Smooth muscle cell (in vitro differentiated cells): Measurements from ENCODE around the gene CALD1. TPM values are rescaled to one million over a fixed set of nuclear protein-coding genes. Genes with fewer than 3 reads are reported as not detected.

Experiments
- DNase-seq: peaks from one replicate; lab custom pipeline; 2025; ENCODE audit not compliant: unreplicated experiment; lab: John Stamatoyannopoulos, UW
- H2AFZ ChIP-seq: fragments of 200-600 bp; sonication (generic); 2 replicates; pipeline ENCODE4 v1.6.0; 2016; ENCODE audit warnings: antibody characterized with exemption, low read depth, mild to moderate bottlenecking
- H3F3A ChIP-seq: fragments of 200-600 bp; sonication (generic); 2 replicates; pipeline ENCODE4 v1.6.0; 2017; ENCODE audit warnings: antibody characterized with exemption, low read depth
- H3K27ac ChIP-seq: fragments of 200-600 bp; sonication (generic); 2 replicates; pipeline ENCODE4 v1.5.1; 2016; ENCODE audit warnings: low read depth, mild to moderate bottlenecking
- H3K27me3 ChIP-seq: fragments of 200-600 bp; sonication (generic); 2 replicates; pipeline ENCODE4 v1.6.1; 2016; ENCODE audit warnings: low read depth, mild to moderate bottlenecking
- H3K36me3 ChIP-seq: fragments of 200-600 bp; sonication (generic); 2 replicates; pipeline ENCODE4 v1.5.1; 2016; ENCODE audit warnings: low read depth
- H3K4me1 ChIP-seq: fragments of 200-600 bp; sonication (generic); 2 replicates; pipeline ENCODE4 v1.5.1; 2016; ENCODE audit warnings: low read depth
- H3K4me2 ChIP-seq: fragments of 200-600 bp; sonication (generic); 2 replicates; pipeline ENCODE4 v1.6.0; 2016; ENCODE audit warnings: mild to moderate bottlenecking
- H3K4me3 ChIP-seq: fragments of 200-600 bp; sonication (generic); 2 replicates; pipeline ENCODE4 v1.5.1; 2016; ENCODE audit warnings: mild to moderate bottlenecking
- H3K79me2 ChIP-seq: fragments of 200-600 bp; sonication (generic); 2 replicates; pipeline ENCODE4 v1.6.0; 2016; ENCODE audit warnings: low read depth, mild to moderate bottlenecking
- H3K9ac ChIP-seq: fragments of 200-600 bp; sonication (generic); 2 replicates; pipeline ENCODE4 v1.6.0; 2016; ENCODE audit warnings: low read depth
- H3K9me3 ChIP-seq: fragments of 200-600 bp; sonication (generic); replicated peaks from 2 replicates; pipeline ENCODE4 v1.5.1; 2016; ENCODE audit warnings: low read depth
- H4K20me1 ChIP-seq: fragments of 200-600 bp; sonication (generic); 2 replicates; pipeline ENCODE4 v1.6.0; 2016; ENCODE audit warnings: low read depth
- WGBS: methylation state at CpG from one replicate; pipeline ENCODE4 v1.1.7; 2016; ENCODE audit warnings: low lambda C conversion rate; 5-methylcytosine and 5-hydroxymethylcytosine counted together
- polyA plus RNA-seq: library from polyadenylated mRNA; unstranded; fragments of >200 nt; fragmentation: Nextera tagmentation; extraction: Ambion mirVana; gene quantifications from 2 replicates; pipeline ENCODE4 v1.2.1, GENCODE V29; 2016
- total RNA-seq: library from RNA; depleted of rRNA; stranded (reverse); fragments of >200 nt; gene quantifications from 2 replicates; pipeline ENCODE4 v1.2.3, GENCODE V29; 2014
- TF ChIP-seq, protein P1 (sequence below): fragments of 200-600 bp; sonication (generic); IDR thresholded peaks from 2 replicates; pipeline ENCODE4 v1.5.1; 2017; ENCODE audit warnings: borderline replicate concordance, mild to moderate bottlenecking, antibody characterized with exemption; ENCODE audit not compliant: insufficient read depth, poor library complexity, severe bottlenecking

The CALD1 gene
- total and polyA plus RNA-seq, 2 experiments from 2014 or later, result 948 to 1,552 TPM

GRCh38 chr7:134857958-134858357 is 78.5 kb downstream of the CALD1 start:
- Histone ChIP-seq H3K9ac (no peak overlapping the region), H2AFZ (no peak overlapping the region), H3F3A (peaks cover 51% of the 10 kb centered on the region), H3K4me3 (no peak overlapping the region), H4K20me1 (peaks cover 97% of the 10 kb centered on the region), H3K27me3 (no peaks in the 10 kb centered on the region), H3K9me3 (no peaks in the 10 kb centered on the region), H3K79me2 (peaks cover 98% of the 10 kb centered on the region), H3K4me1 (peaks cover 14% of the 10 kb centered on the region), H3K27ac (peak overlapping the region; percentile 86), H3K36me3 (no peaks in the 10 kb centered on the region), H3K4me2 (peak overlapping the region; percentile 34)
- no peak for DNase-seq
- TF ChIP-seq, protein P1, sequence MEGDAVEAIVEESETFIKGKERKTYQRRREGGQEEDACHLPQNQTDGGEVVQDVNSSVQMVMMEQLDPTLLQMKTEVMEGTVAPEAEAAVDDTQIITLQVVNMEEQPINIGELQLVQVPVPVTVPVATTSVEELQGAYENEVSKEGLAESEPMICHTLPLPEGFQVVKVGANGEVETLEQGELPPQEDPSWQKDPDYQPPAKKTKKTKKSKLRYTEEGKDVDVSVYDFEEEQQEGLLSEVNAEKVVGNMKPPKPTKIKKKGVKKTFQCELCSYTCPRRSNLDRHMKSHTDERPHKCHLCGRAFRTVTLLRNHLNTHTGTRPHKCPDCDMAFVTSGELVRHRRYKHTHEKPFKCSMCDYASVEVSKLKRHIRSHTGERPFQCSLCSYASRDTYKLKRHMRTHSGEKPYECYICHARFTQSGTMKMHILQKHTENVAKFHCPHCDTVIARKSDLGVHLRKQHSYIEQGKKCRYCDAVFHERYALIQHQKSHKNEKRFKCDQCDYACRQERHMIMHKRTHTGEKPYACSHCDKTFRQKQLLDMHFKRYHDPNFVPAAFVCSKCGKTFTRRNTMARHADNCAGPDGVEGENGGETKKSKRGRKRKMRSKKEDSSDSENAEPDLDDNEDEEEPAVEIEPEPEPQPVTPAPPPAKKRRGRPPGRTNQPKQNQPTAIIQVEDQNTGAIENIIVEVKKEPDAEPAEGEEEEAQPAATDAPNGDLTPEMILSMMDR, result no peak

- DNase-seq, result no peak
- H3K4me3 ChIP-seq, result no peak overlapping the region
- H3F3A ChIP-seq, result peaks cover 55% of the 10 kb centered on the region
- peaks cover 17% of the 10 kb centered on the region for H3K4me1 ChIP-seq
- no peaks in the 10 kb centered on the region for H3K27me3 ChIP-seq
- H3K79me2 ChIP-seq, result peaks cover 97% of the 10 kb centered on the region
- peak overlapping the region; percentile 40 for H3K27ac ChIP-seq
- TF ChIP-seq, protein P1, result no peak
- H4K20me1 ChIP-seq, result peaks cover 98% of the 10 kb centered on the region
- no peak overlapping the region for H3K9ac ChIP-seq
- WGBS, result 95% methylated on average over 1 of the region's 1 CpG
- no peak overlapping the region for H2AFZ ChIP-seq
- H3K36me3 ChIP-seq, result no peaks in the 10 kb centered on the region
- H3K9me3 ChIP-seq, result no peaks in the 10 kb centered on the region
- H3K4me2 ChIP-seq, result no peak overlapping the region
Measured at GRCh38 chr7:134859783-134860182, 80.3 kb downstream of the CALD1 start.

DNA sequence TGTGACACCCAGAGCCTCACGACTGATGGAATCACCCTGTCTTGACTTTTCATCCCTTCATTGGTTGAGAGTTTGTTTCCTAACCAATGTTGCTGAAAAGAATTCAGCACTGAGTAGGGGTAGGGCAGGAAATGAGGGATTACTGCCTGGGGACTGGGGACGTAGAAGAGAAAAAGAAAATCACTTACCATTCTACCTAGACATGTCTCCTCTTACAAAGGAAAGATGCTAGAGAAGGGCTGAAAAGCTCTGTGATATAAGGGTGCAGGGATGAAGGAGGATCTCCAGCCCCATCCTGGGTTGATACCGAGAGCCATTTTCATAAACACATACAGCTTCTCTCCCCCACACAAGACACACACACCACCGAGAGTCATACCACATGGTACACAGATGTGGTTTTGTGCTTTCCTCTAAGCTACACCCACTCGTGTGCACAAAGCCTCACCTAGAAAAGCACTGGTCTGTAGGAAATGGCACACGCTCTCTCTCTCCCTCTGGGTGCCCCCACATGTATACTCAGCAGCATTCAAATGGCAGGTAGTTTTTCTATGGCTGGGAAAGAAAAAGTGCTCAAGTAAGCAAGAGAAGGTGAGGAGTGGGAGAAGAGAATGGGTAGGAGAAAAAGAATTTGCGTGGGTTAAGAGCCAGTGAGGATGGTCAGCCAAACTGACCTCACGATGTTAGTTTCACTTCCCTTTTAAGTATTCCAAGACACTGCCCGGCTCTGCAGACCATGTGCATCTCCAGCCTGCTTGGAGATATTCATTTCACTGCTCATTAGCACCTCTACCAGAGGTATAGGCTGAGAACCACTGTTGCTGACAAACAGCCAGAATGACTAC is 85.8 kb downstream of the CALD1 start:
- TF ChIP-seq, protein P1, result no peak
- Histone ChIP-seq H3K79me2 (peaks cover 98% of the 10 kb centered on the region), H3K27me3 (no peaks in the 10 kb centered on the region), H3K4me3 (peak overlapping the region; percentile 20), H3K9ac (no peak overlapping the region), H3K27ac (peak overlapping the region; percentile 81), H3K36me3 (peaks cover 18% of the 10 kb centered on the region), H3F3A (peaks cover 49% of the 10 kb centered on the region), H3K4me1 (peaks cover 23% of the 10 kb centered on the region), H4K20me1 (peaks cover 97% of the 10 kb centered on the region), H3K4me2 (peak overlapping the region; percentile 79), H2AFZ (no peak overlapping the region), H3K9me3 (no peaks in the 10 kb centered on the region)
- DNase-seq, result no peak
- 29% methylated on average over 9 of the region's 9 CpGs for WGBS
